LNCaP clone FGC (cell line): ENCODE results near the gene WNT8B.
A peak's percentile ranks its signal among the peaks of the same experiment; 100 is the strongest.

Experiments
- DNase-seq: peaks from one replicate; pipeline ENCODE4 v3.0.0-alpha.2; 2011; ENCODE audit warnings: low read depth
- H3K4me3 ChIP-seq: 2 replicates; pipeline ENCODE4 v1.5.1; 2011; ENCODE audit warnings: mild to moderate bottlenecking, low read depth, low read length, control low read depth
- TF ChIP-seq, protein P1 (sequence below): IDR thresholded peaks from 2 replicates; pipeline ENCODE4 v1.5.1; 2012; ENCODE audit warnings: mild to moderate bottlenecking; ENCODE audit not compliant: control insufficient read depth, insufficient read depth; ENCODE audit errors: extremely low read depth

The WNT8B gene

DNA sequence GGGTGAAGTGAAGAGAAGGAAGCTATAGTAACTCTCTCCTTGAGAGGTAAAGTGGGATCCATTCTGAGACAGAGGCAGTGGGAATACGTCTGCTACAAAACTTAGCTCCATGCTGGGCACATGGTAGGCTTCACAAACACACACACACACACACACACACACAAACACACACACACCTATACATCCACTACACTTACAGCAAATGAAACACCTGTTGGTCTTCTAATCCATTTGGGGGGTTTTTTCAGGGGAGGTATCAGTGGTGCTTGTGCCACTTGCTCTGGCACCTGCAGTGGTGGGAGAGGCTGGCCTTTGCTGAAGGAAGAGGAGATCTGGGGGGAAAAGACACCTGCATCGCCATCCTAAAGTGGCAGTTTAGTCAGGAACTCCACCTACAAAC lies 42.4 kb downstream of the WNT8B start:
- DNase-seq = no peak
- TF ChIP-seq, protein P1, sequence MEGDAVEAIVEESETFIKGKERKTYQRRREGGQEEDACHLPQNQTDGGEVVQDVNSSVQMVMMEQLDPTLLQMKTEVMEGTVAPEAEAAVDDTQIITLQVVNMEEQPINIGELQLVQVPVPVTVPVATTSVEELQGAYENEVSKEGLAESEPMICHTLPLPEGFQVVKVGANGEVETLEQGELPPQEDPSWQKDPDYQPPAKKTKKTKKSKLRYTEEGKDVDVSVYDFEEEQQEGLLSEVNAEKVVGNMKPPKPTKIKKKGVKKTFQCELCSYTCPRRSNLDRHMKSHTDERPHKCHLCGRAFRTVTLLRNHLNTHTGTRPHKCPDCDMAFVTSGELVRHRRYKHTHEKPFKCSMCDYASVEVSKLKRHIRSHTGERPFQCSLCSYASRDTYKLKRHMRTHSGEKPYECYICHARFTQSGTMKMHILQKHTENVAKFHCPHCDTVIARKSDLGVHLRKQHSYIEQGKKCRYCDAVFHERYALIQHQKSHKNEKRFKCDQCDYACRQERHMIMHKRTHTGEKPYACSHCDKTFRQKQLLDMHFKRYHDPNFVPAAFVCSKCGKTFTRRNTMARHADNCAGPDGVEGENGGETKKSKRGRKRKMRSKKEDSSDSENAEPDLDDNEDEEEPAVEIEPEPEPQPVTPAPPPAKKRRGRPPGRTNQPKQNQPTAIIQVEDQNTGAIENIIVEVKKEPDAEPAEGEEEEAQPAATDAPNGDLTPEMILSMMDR = no peak
- no peak overlapping the region for H3K4me3 ChIP-seq

DNA sequence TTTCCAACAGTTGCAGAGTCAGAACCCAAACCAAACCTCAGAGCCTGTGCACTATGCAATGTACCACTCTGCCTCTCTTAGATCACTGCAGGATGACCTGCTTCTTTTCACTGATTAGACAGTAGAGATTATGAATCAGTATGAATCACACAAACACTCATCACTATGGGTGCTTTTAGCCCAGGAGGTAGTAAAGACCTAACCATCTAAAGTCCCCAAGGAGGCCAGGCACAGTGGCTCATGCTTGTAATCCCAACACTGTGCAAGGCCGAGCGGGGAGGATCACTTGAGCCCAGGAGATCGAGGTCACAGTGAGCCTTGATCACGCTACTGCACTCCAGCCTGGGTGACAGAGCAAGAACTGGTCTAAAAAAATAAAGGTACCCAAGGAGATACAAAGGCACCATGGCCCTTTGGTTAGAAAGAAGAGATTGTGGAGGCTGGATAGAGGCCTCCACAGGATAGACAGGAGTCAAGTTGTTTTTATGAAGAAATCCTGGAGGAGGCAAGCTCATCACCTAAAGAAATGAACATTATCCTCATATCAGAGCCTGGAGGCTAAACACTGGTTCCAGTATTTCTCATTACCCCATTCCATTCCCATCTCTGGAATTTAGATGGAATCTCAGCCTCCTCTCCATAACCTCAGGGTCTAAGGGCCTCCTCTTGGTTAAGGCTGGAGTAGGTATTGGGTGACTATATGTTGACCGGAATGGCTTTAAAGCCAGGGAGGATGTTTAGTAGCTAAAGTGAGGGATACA lies 44.0 kb downstream of the WNT8B start:
- H3K4me3 ChIP-seq = no peak overlapping the region
- TF ChIP-seq, protein P1 = no peak
- DNase-seq = no peak

DNA sequence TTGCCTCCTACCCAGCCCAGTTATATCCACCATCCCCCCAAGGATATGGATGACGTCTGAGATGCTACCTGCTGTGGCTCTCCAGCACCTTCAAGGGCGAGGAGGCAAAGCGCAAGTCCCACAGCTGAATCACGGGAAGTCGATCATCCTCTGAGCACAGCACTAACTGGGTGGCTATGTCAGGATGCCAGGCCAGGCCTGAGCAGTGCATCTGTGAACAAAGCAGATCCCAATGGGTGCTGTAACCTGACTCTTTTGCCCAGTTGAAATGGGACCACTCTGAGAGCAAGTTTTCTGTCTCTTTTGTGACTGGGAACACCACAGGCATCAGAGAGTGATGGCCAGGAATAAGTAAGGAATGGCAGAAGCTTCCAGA lies 44.5 kb downstream of the WNT8B start:
- no peak for DNase-seq
- no peak overlapping the region for H3K4me3 ChIP-seq
- TF ChIP-seq, protein P1 = no peak

DNA sequence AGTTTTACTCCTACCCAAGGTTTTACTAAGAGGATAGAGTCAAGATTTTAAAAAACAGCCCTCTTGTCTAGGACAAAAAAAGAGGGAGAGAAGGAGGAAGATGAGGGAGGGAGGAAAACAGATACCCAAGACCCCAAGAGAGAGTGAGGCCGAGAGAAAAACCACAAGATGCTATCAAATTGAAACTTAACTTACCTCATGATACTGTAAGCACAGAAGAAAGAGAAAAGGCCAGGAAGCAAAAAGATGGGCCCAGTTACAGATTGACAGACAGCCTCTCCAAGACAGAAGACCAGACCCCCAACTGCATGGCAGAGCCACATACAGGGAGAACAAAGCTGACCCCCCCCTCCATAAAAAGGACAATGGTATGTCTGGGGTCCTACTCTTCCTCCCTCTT lies 45.5 kb downstream of the WNT8B start:
- no peak for DNase-seq
- no peak overlapping the region for H3K4me3 ChIP-seq
- TF ChIP-seq, protein P1 = no peak

DNA sequence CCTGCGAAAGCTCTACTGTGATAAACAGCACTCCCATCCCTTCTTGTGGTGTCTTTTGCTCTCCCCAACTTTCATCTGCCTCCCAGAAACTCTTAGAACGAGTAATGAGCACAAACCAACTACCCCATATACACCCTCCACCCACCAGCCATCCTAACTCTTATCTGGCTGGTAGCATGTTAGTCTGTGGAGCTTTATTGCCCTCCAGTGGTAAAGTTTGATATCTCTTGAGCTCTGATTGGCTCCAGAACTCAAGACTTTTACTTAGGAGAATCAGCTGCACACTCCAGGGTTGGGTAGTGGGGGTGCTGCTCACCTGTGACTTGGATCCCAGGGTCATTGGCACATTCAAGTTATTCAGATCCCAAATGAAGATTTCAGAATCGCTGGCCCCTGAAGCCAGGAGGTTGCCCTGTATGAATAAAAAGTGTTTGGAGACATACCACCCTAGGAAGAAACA lies 45.9 kb downstream of the WNT8B start:
- TF ChIP-seq, protein P1 = peak; percentile 46
- H3K4me3 ChIP-seq = no peak overlapping the region
- DNase-seq = no peak

DNA sequence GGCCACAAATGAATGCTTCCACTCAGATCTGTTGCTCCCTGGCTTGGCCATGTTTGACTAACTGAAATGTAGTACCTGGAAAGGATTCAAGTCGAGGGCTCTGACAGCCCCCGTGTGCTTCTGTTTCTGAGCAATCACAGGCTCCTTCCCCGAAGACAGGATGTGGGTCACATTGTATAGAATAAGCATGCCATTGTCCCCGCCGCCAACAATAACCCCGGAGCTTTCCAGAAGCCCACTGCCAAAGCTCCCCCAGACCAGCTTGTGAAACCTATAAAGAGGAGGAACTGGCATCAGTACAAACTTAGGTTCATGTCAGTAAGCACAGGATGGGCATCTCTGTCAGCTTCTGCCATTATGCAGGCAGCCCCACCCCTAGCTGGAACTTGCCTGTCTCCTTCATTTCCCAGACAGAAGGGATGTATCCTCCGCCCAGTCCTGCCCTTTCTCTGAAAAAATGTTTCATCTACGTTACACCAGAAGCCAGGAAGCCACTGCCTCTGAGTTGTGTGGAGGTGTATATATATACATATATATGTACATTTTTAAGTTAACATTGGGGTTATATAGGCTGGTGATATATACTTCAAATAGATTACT lies 46.5 kb downstream of the WNT8B start:
- DNase-seq = no peak
- H3K4me3 ChIP-seq = no peak overlapping the region
- TF ChIP-seq, protein P1 = no peak
